ENCODE measurements around the gene PGAM4. TPM values are rescaled to one million over a fixed set of nuclear protein-coding genes. Genes with fewer than 3 reads are reported as not detected.

The PGAM4 gene
- total RNA-seq, 2 experiments from 2014 or later, result not detected

DNA sequence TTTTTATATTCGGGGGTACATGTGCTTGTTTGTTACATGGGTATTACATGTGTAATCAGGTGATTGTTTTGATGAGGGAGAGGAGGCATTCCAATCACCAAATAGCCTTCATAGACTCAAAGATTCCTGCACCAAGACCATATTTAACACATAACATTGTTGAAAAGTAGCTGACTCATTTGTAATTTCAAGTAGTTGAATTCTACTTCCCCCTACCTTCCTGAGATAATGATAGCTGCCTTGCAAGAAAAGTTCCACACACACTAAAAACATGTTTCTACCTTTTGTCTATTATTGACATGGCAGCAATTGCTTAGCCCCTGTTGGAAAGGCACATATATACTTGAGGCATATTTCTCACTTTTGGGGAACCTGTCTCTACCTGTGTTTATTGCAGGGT lies 16.1 kb downstream of the PGAM4 start:
- Histone ChIP-seq H4K20me1 (ENCODE audit: insufficient read depth, low read length) (no peaks in the 10 kb centered on the region), H3K4me3 (ENCODE audit: low read depth, low read length, poor library complexity, severe bottlenecking) (no peak overlapping the region), H3K79me2 (ENCODE audit: insufficient read depth, low read depth, low read length) (no peaks in the 10 kb centered on the region), H3K27ac (ENCODE audit: low read depth, low read length, poor library complexity, severe bottlenecking) (no peak overlapping the region), H2AFZ (ENCODE audit: low read length) (no peak overlapping the region), H3K4me2 (ENCODE audit: low read length) (no peak overlapping the region), H3K9me3 (ENCODE audit: low read length) (no peaks in the 10 kb centered on the region), H3K9me2 (ENCODE audit: insufficient read depth, low read length) (no peaks in the 10 kb centered on the region), H3K36me3 (ENCODE audit: insufficient read depth, low read length) (no peaks in the 10 kb centered on the region), H3K4me1 (ENCODE audit: insufficient read depth, low read length, poor library complexity, severe bottlenecking) (no peaks in the 10 kb centered on the region)
- intact Hi-C loops (cut with micrococcal nuclease; ENCODE audit: unreplicated experiment), result no loop called here
- no peak for DNase-seq (ENCODE audit: low spot score)
- CTCF ChIA-PET (ENCODE audit: unreplicated experiment), result no interaction called here
- POLR2A ChIA-PET, result interaction anchor here (0.6 kb wide), 2 partner anchors 21 to 284 kb away, joined by 3 to 4 read pairs; no protein-coding TSS in a partner anchor
- TF ChIP-seq EZH2phosphoT487 (IDR thresholded peaks at IDR 0.05; ENCODE audit: borderline replicate concordance, low read depth, low read length), result no peak
- TF ChIP-seq, protein P1, sequence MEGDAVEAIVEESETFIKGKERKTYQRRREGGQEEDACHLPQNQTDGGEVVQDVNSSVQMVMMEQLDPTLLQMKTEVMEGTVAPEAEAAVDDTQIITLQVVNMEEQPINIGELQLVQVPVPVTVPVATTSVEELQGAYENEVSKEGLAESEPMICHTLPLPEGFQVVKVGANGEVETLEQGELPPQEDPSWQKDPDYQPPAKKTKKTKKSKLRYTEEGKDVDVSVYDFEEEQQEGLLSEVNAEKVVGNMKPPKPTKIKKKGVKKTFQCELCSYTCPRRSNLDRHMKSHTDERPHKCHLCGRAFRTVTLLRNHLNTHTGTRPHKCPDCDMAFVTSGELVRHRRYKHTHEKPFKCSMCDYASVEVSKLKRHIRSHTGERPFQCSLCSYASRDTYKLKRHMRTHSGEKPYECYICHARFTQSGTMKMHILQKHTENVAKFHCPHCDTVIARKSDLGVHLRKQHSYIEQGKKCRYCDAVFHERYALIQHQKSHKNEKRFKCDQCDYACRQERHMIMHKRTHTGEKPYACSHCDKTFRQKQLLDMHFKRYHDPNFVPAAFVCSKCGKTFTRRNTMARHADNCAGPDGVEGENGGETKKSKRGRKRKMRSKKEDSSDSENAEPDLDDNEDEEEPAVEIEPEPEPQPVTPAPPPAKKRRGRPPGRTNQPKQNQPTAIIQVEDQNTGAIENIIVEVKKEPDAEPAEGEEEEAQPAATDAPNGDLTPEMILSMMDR (conservative IDR thresholded peaks at IDR 0.05; ENCODE audit: low read length), result no peak
- no TSS peak for BruUV-seq (replicated peaks)

DNA sequence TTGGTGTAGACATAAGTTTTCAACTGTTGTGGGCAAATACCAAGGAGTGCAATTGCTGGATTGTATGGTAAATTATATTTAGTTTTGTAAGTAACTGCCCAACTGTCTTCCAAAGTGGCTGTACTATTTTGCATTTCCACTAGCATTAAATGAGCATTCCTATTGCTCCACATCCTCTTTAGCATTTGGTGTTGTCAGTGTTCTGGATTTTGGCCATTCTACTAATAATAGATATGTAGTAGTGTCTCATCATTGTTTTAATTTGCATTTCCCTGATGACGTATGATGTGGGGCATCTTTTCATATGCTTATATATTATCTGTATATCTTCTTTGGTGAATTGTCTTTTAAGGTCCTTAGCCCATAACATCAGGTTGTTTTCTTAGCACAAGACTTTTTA lies 17.3 kb downstream of the PGAM4 start:
- no peak for TF ChIP-seq EZH2phosphoT487 (IDR thresholded peaks at IDR 0.05; ENCODE audit: borderline replicate concordance, low read depth, low read length)
- TF ChIP-seq, protein P1 (conservative IDR thresholded peaks at IDR 0.05; ENCODE audit: low read length), result no peak
- BruUV-seq (replicated peaks), result no TSS peak

DNA sequence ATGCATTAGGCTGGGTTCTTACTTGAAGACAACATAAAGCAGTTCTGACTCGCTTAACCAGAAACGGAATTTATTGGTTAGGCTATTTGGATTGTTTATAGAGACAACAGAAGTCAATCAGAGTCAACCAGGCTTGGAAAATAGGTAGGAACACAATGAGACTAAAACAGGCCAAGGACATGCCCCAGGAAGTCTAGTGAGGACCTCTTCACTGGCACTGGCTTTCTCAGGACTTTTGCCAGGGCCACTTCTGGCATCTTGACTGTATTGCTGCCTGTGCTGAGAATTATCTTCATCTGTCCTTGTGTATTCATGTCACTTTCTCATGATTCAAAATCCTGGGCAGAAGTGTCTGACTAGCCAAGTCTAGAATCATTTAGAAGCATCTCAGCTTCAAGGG lies 19.6 kb downstream of the PGAM4 start:
- Histone ChIP-seq H3K4me2 (ENCODE audit: low read length) (no peak overlapping the region), H3K79me2 (ENCODE audit: insufficient read depth, low read depth, low read length) (no peaks in the 10 kb centered on the region), H3K9me3 (ENCODE audit: low read length) (no peaks in the 10 kb centered on the region), H3K4me1 (ENCODE audit: insufficient read depth, low read length, poor library complexity, severe bottlenecking) (no peaks in the 10 kb centered on the region), H3K4me3 (ENCODE audit: low read depth, low read length, poor library complexity, severe bottlenecking) (no peak overlapping the region), H3K27ac (ENCODE audit: low read depth, low read length, poor library complexity, severe bottlenecking) (no peak overlapping the region), H3K9me2 (ENCODE audit: insufficient read depth, low read length) (no peaks in the 10 kb centered on the region), H3K36me3 (ENCODE audit: insufficient read depth, low read length) (no peaks in the 10 kb centered on the region), H2AFZ (ENCODE audit: low read length) (no peak overlapping the region), H4K20me1 (ENCODE audit: insufficient read depth, low read length) (no peaks in the 10 kb centered on the region)
- BruUV-seq (replicated peaks), result no TSS peak
- POLR2A ChIA-PET, result no interaction called here
- CTCF ChIA-PET (ENCODE audit: unreplicated experiment), result no interaction called here
- no peak for TF ChIP-seq EZH2phosphoT487 (IDR thresholded peaks at IDR 0.05; ENCODE audit: borderline replicate concordance, low read depth, low read length)
- TF ChIP-seq, protein P1 (conservative IDR thresholded peaks at IDR 0.05; ENCODE audit: low read length), result no peak
- DNase-seq (ENCODE audit: low spot score), result no peak
- intact Hi-C loops (cut with micrococcal nuclease; ENCODE audit: unreplicated experiment), result no loop called here

More for the DNA sequence above, 17.3 kb downstream of the PGAM4 start:
- no peaks in the 10 kb centered on the region for H3K9me3 ChIP-seq (ENCODE audit: low read length)
- no peaks in the 10 kb centered on the region for H3K4me1 ChIP-seq (ENCODE audit: insufficient read depth, low read length, poor library complexity, severe bottlenecking)
- no peaks in the 10 kb centered on the region for H3K36me3 ChIP-seq (ENCODE audit: insufficient read depth, low read length)
- H4K20me1 ChIP-seq (ENCODE audit: insufficient read depth, low read length), result no peaks in the 10 kb centered on the region
- intact Hi-C loops (cut with micrococcal nuclease; ENCODE audit: unreplicated experiment), result no loop called here
- H3K79me2 ChIP-seq (ENCODE audit: insufficient read depth, low read depth, low read length), result no peaks in the 10 kb centered on the region
- no peak overlapping the region for H3K4me2 ChIP-seq (ENCODE audit: low read length)
- no peak for DNase-seq (ENCODE audit: low spot score)
- no peak overlapping the region for H2AFZ ChIP-seq (ENCODE audit: low read length)
- H3K4me3 ChIP-seq (ENCODE audit: low read depth, low read length, poor library complexity, severe bottlenecking), result no peak overlapping the region
- CTCF ChIA-PET (ENCODE audit: unreplicated experiment), result no interaction called here
- H3K27ac ChIP-seq (ENCODE audit: low read depth, low read length, poor library complexity, severe bottlenecking), result no peak overlapping the region
- no peaks in the 10 kb centered on the region for H3K9me2 ChIP-seq (ENCODE audit: insufficient read depth, low read length)
- POLR2A ChIA-PET, result no interaction called here

All from OCI-LY7 (cell line).